ENCODE measurements around the gene CD27. TPM values are rescaled to one million over a fixed set of nuclear protein-coding genes. Genes with fewer than 3 reads are reported as not detected.
"Not testable (repeated sequence)": the region's sequence is repeated elsewhere in the genome, so short reads cannot be mapped to it uniquely, and the experiment has no call there.

The CD27 gene
- total and polyA plus RNA-seq, 8 donors: 0.92 to 8.7 (median 3.2) TPM; not detected in 3

- Histone ChIP-seq H3K9me3 (no peaks in the 10 kb centered on the region), H3K27me3 (no peaks in the 10 kb centered on the region), H3K4me3 (no peak overlapping the region), H3K4me1 (peaks cover 30 to 39% (median 32%) of the 10 kb centered on the region in 4 donors), H3K36me3 (no peaks in the 10 kb centered on the region), H3K27ac (no peak overlapping the region)
- 73 to 90% (median 88%) methylated on average over 1 of the region's 1 CpG for WGBS, 5 donors
- TF ChIP-seq POLR2A (IDR thresholded peaks at IDR 0.05): no peak
- no peak for TF ChIP-seq CTCF (IDR thresholded peaks at IDR 0.05)
- intact Hi-C loops (cut with DNase I; ENCODE audit: low total_unique reads): no loop called here
- no peak for DNase-seq
These were observed 27.2 kb downstream of the CD27 start for GRCh38 chr12:6471989-6472360.

GRCh38 chr12:6472491-6472890 lies 27.7 kb downstream of the CD27 start:
- TF ChIP-seq POLR2A (IDR thresholded peaks at IDR 0.05): no peak
- peaks cover 30 to 35% (median 31%) of the 10 kb centered on the region in 4 donors for H3K4me1 ChIP-seq
- WGBS, 5 donors: 79 to 89% (median 83%) methylated on average over 11 of the region's 11 CpGs
- H3K27ac ChIP-seq: no peak overlapping the region
- DNase-seq: no peak
- H3K4me3 ChIP-seq: no peak overlapping the region
- H3K36me3 ChIP-seq: no peaks in the 10 kb centered on the region
- no peaks in the 10 kb centered on the region for H3K27me3 ChIP-seq
- intact Hi-C loops (cut with DNase I; ENCODE audit: low total_unique reads): no loop called here
- no peaks in the 10 kb centered on the region for H3K9me3 ChIP-seq

GRCh38 chr12:6475233-6475975 lies 30.6 kb downstream of the CD27 start:
- H3K9me3 ChIP-seq; H3K27me3 ChIP-seq; H3K4me1 ChIP-seq; intact Hi-C loops (cut with DNase I; ENCODE audit: low total_unique reads); H3K27ac ChIP-seq; H3K4me3 ChIP-seq; H3K36me3 ChIP-seq; DNase-seq: not testable (repeated sequence)
- WGBS, 5 donors: 86 to 93% (median 92%) methylated on average over 22 to 44 of the region's 48 CpGs

- Histone ChIP-seq H3K27ac (no peak overlapping the region), H3K9me3 (no peaks in the 10 kb centered on the region), H3K4me1 (peaks cover under 1 to 4% (median 1%) of the 10 kb centered on the region in 4 donors), H3K4me3 (no peak overlapping the region), H3K36me3 (no peaks in the 10 kb centered on the region), H3K27me3 (no peaks in the 10 kb centered on the region)
- 60 to 73% (median 65%) methylated on average over 3 of the region's 3 CpGs for WGBS, 5 donors
- TF ChIP-seq POLR2AphosphoS5 (IDR thresholded peaks at IDR 0.05): no peak
- TF ChIP-seq POLR2A (IDR thresholded peaks at IDR 0.05): no peak
- no peak for TF ChIP-seq EP300 (IDR thresholded peaks at IDR 0.05)
- TF ChIP-seq CTCF (IDR thresholded peaks at IDR 0.05): no peak
- no peak for DNase-seq
- intact Hi-C loops (cut with DNase I; ENCODE audit: low total_unique reads): no loop called here
These were observed 31.7 kb downstream of the CD27 start for GRCh38 chr12:6476489-6476888.

GRCh38 chr12:6477601-6478377 lies 33.0 kb downstream of the CD27 start:
- H3K27me3 ChIP-seq; H3K9me3 ChIP-seq; H3K36me3 ChIP-seq; H3K4me3 ChIP-seq; H3K4me1 ChIP-seq; H3K27ac ChIP-seq; intact Hi-C loops (cut with DNase I; ENCODE audit: low total_unique reads); DNase-seq: not testable (repeated sequence)
- 90 to 98% (median 95%) methylated on average over 20 to 37 of the region's 37 CpGs for WGBS, 5 donors

GRCh38 chr12:6478416-6478815 lies 33.7 kb downstream of the CD27 start:
- H3K9me3 ChIP-seq: no peaks in the 10 kb centered on the region
- no peaks in the 10 kb centered on the region for H3K27me3 ChIP-seq
- no peak for TF ChIP-seq CTCF (IDR thresholded peaks at IDR 0.05)
- H3K4me1 ChIP-seq: no peaks in the 10 kb centered on the region
- DNase-seq: no peak
- H3K27ac ChIP-seq: no peak overlapping the region
- 82 to 95% (median 90%) methylated on average over 19 to 20 of the region's 20 CpGs for WGBS, 5 donors
- H3K4me3 ChIP-seq: no peak overlapping the region
- H3K36me3 ChIP-seq: no peaks in the 10 kb centered on the region
- intact Hi-C loops (cut with DNase I; ENCODE audit: low total_unique reads): no loop called here

Measured in stomach (tissue), 9 donors.